Thyroid gland (tissue), 4 donors: ENCODE results near the gene PDHA1. TPM values are rescaled to one million over a fixed set of nuclear protein-coding genes. Genes with fewer than 3 reads are reported as not detected.

Experiments used
- DNase-seq, 2 donors: peaks; one replicate each; pipeline ENCODE4 v3.0.0-alpha.2; 2019
- H3K27ac ChIP-seq, 3 donors: fragments of 200-600 bp; sonication (generic); 1 replicate in 2 of 3; 2 replicates in 1 of 3; pipeline ENCODE4 v1.5.1; 2016 to 2019; ENCODE audit warnings: mild to moderate bottlenecking in 1 of 3, moderate library complexity in 1 of 3
- H3K27me3 ChIP-seq: fragments of 200-600 bp; sonication (generic); one replicate; pipeline ENCODE4 v1.5.1; 2019
- H3K36me3 ChIP-seq, 2 donors: fragments of 200-600 bp; sonication (generic); one replicate each; pipeline ENCODE4 v1.5.1; 2016 to 2019
- H3K4me1 ChIP-seq, 2 donors: fragments of 200-600 bp; sonication (generic); one replicate each; pipeline ENCODE4 v1.5.1; 2017 to 2019
- H3K4me3 ChIP-seq, 3 donors: fragments of 200-600 bp; sonication (generic); replicated peaks in 1 of 3; 1 replicate in 2 of 3; 2 replicates in 1 of 3; pipeline ENCODE4 v1.5.1; 2016; ENCODE audit warnings: mild to moderate bottlenecking in 1 of 3
- H3K9me3 ChIP-seq: fragments of 200-600 bp; sonication (generic); one replicate; pipeline ENCODE4 v1.5.1; 2017
- POLR2A ChIP-seq, 2 donors: fragments of 450-650 bp; IDR thresholded peaks; one replicate each; pipeline ENCODE4 v1.6.1; 2017; ENCODE audit warnings: antibody characterized with exemption in 2 of 2, mild to moderate bottlenecking in 2 of 2, moderate library complexity in 1 of 2
- WGBS, 2 donors: methylation state at CpG; one replicate each; pipeline ENCODE4 v1.1.5; 2017; 5-methylcytosine and 5-hydroxymethylcytosine counted together
- intact Hi-C: fragments of 100-400 bp; cut with DNase I; formaldehyde crosslinking; loops from one replicate; pipeline ENCODE4 v1.15.1; 2023
- total RNA-seq, 4 donors: library from RNA; depleted of rRNA; stranded (reverse); fragments of >200 nt; gene quantifications; one replicate each; pipeline ENCODE4 v1.2.3, GENCODE V29; 2016
- TF ChIP-seq, protein P1 (sequence below), 6 experiments: fragments of 200-600 bp in 3 of 6; fragments of 450-650 bp in 3 of 6; sonication (generic) in 3 of 6; IDR thresholded peaks; one replicate each; pipeline ENCODE4 v1.5.1; 2016 to 2019; ENCODE audit warnings: antibody characterized with exemption in 6 of 6, mild to moderate bottlenecking in 2 of 6, inconsistent platforms in 1 of 6, moderate library complexity in 1 of 6

The PDHA1 gene
- total RNA-seq, 4 donors from 2014 or later = 102 to 131 (median 123) TPM

DNA sequence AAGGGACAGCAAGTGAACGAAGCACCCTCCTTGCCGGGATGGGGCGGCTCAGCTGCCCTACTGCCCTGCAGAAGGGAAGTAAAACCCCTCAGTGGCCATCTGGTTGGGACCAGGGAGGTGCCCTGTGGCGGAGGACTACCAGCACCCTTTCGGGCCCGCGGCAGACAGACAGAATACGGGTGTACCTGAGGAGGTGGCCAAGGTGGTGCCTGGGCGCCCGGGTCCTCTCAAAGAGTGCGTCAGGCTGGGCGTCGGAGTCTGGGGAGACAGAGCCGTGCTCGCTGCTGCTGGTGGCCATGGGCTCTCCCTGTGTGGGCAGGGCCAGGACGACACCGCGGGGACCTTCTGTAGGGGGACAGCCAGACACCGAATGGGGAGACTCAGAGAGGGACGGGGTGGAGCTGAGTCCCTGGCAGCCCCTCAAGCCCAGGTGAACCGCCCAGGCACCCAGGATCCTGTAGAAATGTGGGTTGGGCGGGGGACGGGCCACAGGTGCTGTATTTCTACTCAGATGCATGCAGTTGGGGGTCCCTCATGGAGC lies 29.7 kb downstream of the PDHA1 start:
- WGBS, 2 donors = 7 to 24% methylated on average over 3 to 11 of the region's 23 CpGs
- Histone ChIP-seq H3K27me3 (no peaks in the 10 kb centered on the region), H3K9me3 (no peaks in the 10 kb centered on the region), H3K36me3 (no peaks in the 10 kb centered on the region), H3K4me3 (no peak overlapping the region), H3K4me1 (no peaks in the 10 kb centered on the region), H3K27ac (no peak overlapping the region)
- intact Hi-C loops = loop anchor here (10.0 kb wide), 2 partner anchors 151 to 521 kb away; no protein-coding TSS in a partner anchor
- no peak for TF ChIP-seq POLR2A (IDR thresholded peaks at IDR 0.05)
- TF ChIP-seq, protein P1, sequence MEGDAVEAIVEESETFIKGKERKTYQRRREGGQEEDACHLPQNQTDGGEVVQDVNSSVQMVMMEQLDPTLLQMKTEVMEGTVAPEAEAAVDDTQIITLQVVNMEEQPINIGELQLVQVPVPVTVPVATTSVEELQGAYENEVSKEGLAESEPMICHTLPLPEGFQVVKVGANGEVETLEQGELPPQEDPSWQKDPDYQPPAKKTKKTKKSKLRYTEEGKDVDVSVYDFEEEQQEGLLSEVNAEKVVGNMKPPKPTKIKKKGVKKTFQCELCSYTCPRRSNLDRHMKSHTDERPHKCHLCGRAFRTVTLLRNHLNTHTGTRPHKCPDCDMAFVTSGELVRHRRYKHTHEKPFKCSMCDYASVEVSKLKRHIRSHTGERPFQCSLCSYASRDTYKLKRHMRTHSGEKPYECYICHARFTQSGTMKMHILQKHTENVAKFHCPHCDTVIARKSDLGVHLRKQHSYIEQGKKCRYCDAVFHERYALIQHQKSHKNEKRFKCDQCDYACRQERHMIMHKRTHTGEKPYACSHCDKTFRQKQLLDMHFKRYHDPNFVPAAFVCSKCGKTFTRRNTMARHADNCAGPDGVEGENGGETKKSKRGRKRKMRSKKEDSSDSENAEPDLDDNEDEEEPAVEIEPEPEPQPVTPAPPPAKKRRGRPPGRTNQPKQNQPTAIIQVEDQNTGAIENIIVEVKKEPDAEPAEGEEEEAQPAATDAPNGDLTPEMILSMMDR (IDR thresholded peaks at IDR 0.05) = no peak
- no peak for DNase-seq

DNA sequence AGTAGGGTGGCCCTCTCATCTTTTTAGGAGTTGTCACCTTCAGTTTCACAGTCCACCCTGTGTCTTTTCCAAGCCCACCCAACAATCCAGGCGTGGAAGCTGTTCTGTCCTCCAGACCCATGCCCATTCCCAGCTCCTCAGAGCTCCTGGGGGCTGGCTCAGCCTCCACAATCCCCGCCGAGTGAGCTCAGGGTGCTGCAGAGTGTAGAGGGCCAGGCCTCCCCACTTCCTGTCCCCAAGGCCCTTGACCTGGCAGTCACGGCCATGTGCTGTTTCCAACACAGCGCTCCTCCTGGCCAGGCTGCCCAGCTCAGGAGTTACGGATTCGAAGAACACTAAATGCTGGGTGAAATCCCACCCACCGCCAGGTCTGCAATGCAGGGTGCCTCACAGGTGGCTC lies 31.8 kb downstream of the PDHA1 start:
- H3K9me3 ChIP-seq = no peaks in the 10 kb centered on the region
- DNase-seq = no peak
- H3K36me3 ChIP-seq = no peaks in the 10 kb centered on the region
- WGBS, 2 donors = 85% methylated on average over 5 of the region's 8 CpGs; no CpG with 5 or more reads in 1 of the 2 donors
- H3K27me3 ChIP-seq = no peaks in the 10 kb centered on the region
- H3K27ac ChIP-seq = no peak overlapping the region
- no peaks in the 10 kb centered on the region for H3K4me1 ChIP-seq
- no peak overlapping the region for H3K4me3 ChIP-seq
- no peak for TF ChIP-seq POLR2A (IDR thresholded peaks at IDR 0.05)
- TF ChIP-seq, protein P1 (IDR thresholded peaks at IDR 0.05) = no peak
- intact Hi-C loops = loop anchor here (10.0 kb wide), 2 partner anchors 149 to 519 kb away; no protein-coding TSS in a partner anchor

DNA sequence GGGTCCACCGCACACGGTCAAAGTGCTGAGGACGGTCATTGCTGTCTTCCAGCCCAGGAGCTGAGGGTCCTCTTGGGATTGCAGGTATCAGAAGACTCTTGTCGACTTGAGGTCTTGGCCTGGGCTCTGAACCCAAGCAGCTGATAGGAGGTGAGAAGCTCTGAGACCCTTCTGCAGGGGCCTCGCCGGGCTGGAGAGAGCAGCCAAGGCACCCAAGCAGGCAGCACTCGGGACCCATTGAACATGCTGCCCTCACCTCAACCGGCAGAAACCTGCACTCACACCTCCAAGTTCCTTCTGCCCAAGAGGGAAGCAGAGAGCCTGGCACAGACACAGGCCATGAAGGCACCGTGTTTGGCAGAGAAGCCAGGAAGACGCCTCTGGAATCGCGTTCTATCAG lies 34.1 kb downstream of the PDHA1 start:
- DNase-seq = no peak
- intact Hi-C loops = loop anchor here (10.0 kb wide), 2 partner anchors 147 to 517 kb away; no protein-coding TSS in a partner anchor

GRCh38 chrX:19381326-19381725 lies 37.6 kb downstream of the PDHA1 start:
- no peak for TF ChIP-seq POLR2A (IDR thresholded peaks at IDR 0.05)
- TF ChIP-seq, protein P1 (IDR thresholded peaks at IDR 0.05) = no peak
- no peak for DNase-seq

More for the DNA sequence above, 34.1 kb downstream of the PDHA1 start:
- Histone ChIP-seq H3K9me3 (no peaks in the 10 kb centered on the region), H3K36me3 (no peaks in the 10 kb centered on the region), H3K27ac (no peak overlapping the region), H3K4me3 (no peak overlapping the region), H3K4me1 (no peaks in the 10 kb centered on the region), H3K27me3 (no peaks in the 10 kb centered on the region)
- TF ChIP-seq POLR2A (IDR thresholded peaks at IDR 0.05) = no peak
- TF ChIP-seq, protein P1 (IDR thresholded peaks at IDR 0.05) = no peak
- 90 to 98% methylated on average over 3 to 7 of the region's 12 CpGs for WGBS, 2 donors

GRCh38 chrX:19382555-19383145 lies 38.9 kb downstream of the PDHA1 start:
- no peak overlapping the region for H3K27ac ChIP-seq
- peak; percentile 48 to 50 for DNase-seq
- H3K4me3 ChIP-seq = no peak overlapping the region
- no peaks in the 10 kb centered on the region for H3K4me1 ChIP-seq
- no peaks in the 10 kb centered on the region for H3K27me3 ChIP-seq
- TF ChIP-seq POLR2A (IDR thresholded peaks at IDR 0.05) = no peak
- TF ChIP-seq, protein P1 (IDR thresholded peaks at IDR 0.05) = peak in 5 of 6 experiments; percentile 14 to 51 (median 29)
- 30 to 43% methylated on average over 11 of the region's 16 CpGs for WGBS, 2 donors
- no peaks in the 10 kb centered on the region for H3K9me3 ChIP-seq
- no peaks in the 10 kb centered on the region for H3K36me3 ChIP-seq
- intact Hi-C loops = no loop called here

More at GRCh38 chrX:19381326-19381725, 37.6 kb downstream of the PDHA1 start:
- 88 to 90% methylated on average over 5 to 9 of the region's 9 CpGs for WGBS, 2 donors
- Histone ChIP-seq H3K9me3 (no peaks in the 10 kb centered on the region), H3K36me3 (no peaks in the 10 kb centered on the region), H3K4me1 (no peaks in the 10 kb centered on the region), H3K27me3 (no peaks in the 10 kb centered on the region), H3K27ac (no peak overlapping the region), H3K4me3 (no peak overlapping the region)
- intact Hi-C loops = no loop called here
